DMS153 (cell line): Measurements from ENCODE around the gene SHISA4.
"Not testable (repeated sequence)": the region's sequence is repeated elsewhere in the genome, so short reads cannot be mapped to it uniquely, and the experiment has no call there.

Experiments used
- DNase-seq: peaks from one replicate; lab custom pipeline; 2025; lab: John Stamatoyannopoulos, UW

The SHISA4 gene

DNA sequence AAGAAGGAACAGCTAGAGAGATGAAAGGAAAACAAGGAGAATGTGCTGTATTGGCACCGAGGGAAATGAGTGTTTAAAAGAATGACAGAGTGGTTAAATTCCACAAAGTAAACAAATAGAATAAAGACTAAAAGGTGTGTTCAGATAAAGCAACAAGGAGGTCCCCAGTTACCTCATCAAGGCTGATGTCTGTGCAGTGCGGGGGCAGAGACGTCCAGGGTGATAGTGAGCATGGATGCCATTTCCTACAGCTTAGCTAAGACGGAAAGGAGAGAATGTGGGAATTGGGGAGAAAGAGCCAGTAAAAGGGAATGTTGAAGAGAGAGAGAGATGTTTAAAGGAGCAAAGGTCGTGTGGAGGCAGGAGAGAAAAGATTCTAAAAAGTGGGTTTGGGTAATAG is 42.1 kb downstream of the SHISA4 start:
- DNase-seq: no peak

DNA sequence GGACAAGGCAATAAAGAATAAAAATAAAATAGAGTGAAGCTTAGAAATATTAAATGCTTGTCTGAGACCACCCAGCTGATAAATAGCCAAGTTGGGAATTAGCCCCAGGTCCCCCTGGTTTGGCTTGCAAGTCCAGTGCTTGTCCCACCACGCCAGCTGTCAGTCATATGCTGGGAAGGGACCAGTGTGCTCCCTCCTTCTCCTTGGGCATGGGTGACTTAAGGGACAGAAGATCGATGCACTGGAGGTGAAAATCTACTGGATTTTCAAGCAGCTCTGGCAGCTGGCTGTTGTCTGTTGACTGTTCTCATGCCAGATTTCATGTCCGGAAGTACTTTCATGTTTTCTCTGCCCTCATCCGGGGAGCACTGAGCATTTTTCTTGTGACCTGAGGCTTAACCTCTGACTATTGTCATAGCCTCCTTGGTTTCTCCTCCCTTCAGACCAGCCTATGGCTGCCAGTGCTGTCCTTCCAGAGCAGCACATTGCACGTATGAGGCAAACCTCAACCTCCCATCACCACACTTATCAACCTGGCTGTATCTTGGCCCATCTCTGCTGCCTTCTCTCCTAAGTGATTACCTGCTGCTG is 45.2 kb downstream of the SHISA4 start:
- DNase-seq: no peak

DNA sequence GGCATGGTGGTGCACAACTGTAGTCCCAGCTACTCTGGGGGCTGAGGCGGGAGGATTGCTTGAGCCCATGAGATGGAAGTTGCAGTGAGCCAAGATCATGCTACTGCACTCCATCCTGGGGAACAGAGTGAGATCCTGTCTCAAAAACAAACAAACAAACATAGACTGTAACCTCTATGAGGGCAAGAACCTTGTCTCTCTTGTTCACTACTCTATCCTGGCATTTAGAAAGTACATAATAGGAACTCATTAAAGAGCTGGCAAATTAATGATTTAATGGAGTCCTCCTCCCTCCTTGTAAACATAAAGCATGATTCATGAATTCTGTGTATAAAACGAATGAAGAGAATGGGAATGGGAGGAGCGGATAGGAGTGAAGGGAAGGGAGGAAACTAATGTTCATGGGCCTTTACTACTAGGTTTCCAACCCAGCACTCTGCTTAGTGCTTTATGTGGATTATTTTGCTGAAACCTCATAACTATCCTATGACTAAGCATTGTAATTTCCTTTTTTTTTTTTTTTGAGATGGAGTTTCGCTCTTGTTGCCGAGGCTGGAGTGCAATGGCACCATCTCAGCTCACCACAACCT is 49.0 kb downstream of the SHISA4 start:
- no peak for DNase-seq

DNA sequence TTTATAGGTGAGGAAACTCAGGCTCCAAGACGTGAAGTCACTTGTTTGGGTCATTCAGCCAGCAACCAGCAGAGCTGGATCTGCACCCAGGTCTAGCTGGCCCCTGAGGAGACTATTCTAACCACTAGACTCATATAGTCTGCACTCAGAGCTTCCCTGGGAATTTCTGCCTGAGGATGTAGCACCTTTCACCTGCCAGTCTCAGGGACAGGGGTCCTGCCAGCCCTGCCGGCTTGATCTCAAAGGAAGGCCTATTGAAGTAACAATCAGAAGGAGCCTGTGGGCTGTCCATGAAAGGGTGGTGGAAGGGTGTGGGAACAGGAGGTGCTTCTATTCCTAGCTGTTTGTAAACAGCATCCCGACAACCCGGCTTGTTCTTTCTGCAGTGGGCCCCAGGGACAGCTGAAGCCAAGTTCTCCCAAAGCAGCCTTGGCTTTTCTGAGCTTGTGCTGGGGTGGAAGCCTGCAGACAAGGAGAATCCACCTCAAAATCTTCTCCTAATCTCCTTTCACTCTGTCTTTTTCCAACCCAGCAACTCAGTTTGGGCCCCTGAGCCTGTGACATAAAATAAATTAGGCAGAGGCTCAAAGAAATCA is 49.8 kb downstream of the SHISA4 start:
- DNase-seq: no peak

DNA sequence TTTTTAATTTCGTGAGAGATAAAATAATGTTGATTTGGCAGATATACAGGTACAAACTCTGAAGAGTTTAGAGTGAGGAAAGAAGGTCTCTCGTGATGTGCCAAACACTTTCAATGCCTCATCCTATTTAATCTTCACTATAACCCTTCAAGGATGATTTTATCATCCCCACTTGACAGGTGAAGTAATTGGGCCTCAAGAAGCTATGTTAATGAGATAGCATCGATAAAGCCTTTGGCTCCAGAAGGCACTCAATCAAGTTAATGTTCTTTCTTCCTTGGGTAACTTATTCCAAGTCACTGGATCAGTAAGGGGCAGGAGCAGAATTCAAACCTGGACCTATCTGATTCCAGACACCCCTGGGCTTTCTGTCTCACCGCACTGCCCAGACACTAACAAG is 50.5 kb downstream of the SHISA4 start:
- DNase-seq: no peak

DNA sequence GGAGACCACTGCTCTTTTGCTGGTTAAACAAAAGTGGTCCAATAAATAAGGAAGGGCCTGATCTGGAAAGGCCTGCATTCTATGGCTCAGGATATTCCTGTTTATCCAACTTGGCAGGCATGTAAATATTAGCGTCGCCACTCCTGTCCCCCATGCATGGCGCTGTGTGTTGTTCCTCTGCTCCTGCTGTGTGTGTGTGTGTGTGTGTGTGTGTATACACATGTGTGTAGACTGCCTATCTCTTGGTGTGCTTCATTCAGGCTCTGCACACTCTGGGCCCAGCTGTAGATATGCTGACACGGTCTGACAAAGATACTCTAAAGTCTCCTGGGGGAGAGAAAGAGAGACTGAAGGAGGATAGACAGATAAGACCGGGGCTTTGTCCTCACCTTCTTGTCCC is 50.9 kb downstream of the SHISA4 start:
- no peak for DNase-seq

DNA sequence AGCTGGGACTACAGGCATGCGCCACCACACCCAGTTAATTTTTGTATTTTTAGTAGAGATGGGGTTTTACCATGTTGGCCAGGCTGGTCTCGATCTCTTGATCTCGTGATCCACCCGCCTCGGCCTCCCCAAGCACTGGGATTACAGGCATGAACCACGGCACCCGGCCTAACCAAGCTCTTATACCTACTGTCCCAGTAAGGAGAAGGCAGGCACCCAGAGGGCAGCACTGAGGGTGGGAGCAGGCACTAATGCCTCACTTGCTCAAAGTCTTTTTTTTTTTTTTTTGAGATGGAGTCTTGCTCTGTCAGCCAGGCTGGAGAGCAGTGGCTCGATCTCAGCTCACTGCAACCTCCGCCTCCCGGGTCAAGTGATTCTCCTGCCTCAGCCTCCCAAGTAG is 51.6 kb downstream of the SHISA4 start:
- DNase-seq: not testable (repeated sequence)

DNA sequence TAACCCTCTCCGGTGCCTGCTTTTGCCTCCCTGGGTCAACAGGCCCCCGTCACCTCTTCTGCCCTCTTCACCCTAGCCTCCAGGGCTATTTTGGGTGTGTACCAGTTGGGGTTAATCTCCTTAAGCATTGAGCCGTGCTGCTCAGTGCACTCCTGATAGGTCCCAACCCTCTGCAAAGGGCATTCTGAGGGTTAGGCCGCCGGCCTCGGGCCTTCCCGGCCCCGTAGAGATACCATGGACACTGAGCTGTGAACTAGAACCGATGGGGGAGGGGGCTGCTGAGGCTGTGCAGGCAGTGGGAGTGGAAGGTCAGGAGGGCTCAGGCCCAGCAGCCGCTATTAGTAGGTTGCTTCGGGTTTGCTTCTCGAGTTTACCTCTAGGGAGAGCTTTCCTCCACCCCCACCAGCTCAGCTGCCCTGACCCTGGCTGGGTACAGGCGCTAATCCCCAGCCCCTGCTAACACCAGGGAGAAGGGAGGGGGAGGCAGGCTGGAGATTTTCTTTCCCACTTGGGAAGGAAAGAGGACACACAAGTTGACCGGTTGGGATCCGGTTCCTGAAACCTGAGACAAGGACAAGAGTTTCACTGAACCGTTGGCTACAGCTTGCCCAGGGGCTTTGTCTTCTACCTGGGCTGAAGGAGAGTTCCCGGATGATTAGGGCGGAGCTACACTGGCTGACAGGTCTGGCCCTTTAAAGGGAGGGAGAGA is 52.9 kb downstream of the SHISA4 start:
- DNase-seq: peak; percentile 29

DNA sequence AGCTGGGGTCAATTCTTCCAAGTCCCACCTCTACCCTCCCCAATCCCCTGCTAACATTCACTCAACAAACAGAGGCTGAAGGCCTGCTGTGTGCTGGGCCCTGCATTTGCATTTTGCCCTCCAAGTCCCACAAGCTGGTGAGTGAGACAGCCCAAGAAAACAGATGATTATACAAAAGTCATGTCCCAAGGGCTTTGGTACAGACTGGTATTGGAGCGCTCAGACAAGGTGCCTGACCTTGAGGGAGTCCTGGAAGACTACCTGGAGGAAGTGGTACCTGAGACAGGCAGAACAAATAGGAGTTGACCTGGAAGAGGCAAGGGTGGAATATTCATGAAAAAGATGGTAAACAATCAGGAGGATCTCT is 53.4 kb downstream of the SHISA4 start:
- no peak for DNase-seq
